HepG2 (cell line): Measurements from ENCODE around the gene C14orf93. TPM values are rescaled to one million over a fixed set of nuclear protein-coding genes. Genes with fewer than 3 reads are reported as not detected.
A peak's percentile ranks its signal among the peaks of the same experiment; 100 is the strongest.

Experiments used
- BCL6 ChIP-seq: IDR thresholded peaks from 2 replicates; pipeline ENCODE4 v1.6.1; 2016; ENCODE audit warnings: missing genetic modification reagents, missing compliant biosample characterization
- CREB1 ChIP-seq, 2 experiments: fragments of 450-650 bp in 1 of 2; IDR thresholded peaks; 2 replicates each; pipeline ENCODE4 v1.6.1; 2016 to 2017; ENCODE audit warnings: control low read depth in 1 of 2, mild to moderate bottlenecking in 1 of 2, missing compliant biosample characterization in 1 of 2, missing genetic modification characterization in 1 of 2
- ERF ChIP-seq: IDR thresholded peaks from 2 replicates; pipeline ENCODE4 v1.6.1; 2018; ENCODE audit warnings: missing biosample characterization, missing genetic modification reagents
- HINFP ChIP-seq: sonication (generic); formaldehyde crosslinking; IDR thresholded peaks from 2 replicates; pipeline ENCODE4 v1.4.0; 2020; ENCODE audit warnings: low read depth, mild to moderate bottlenecking, missing genetic modification reagents
- LBX2 ChIP-seq: sonication (generic); formaldehyde crosslinking; IDR thresholded peaks from 2 replicates; pipeline ENCODE4 v1.5.0; 2020; ENCODE audit warnings: missing genetic modification reagents, mild to moderate bottlenecking, borderline replicate concordance
- NFE2L1 ChIP-seq: sonication (generic); formaldehyde crosslinking; IDR thresholded peaks from 2 replicates; pipeline ENCODE4 v1.4.0; 2020; ENCODE audit warnings: missing genetic modification reagents, mild to moderate bottlenecking, borderline replicate concordance
- NFYB ChIP-seq: sonication (generic); formaldehyde crosslinking; IDR thresholded peaks from 2 replicates; pipeline ENCODE4 v1.4.0; 2020; ENCODE audit warnings: missing genetic modification reagents
- TRIM24 ChIP-seq: sonication (generic); formaldehyde crosslinking; IDR thresholded peaks from 2 replicates; pipeline ENCODE4 v1.8.0; 2022; ENCODE audit warnings: mild to moderate bottlenecking, missing genetic modification reagents
- ZNF224 ChIP-seq: sonication (generic); formaldehyde crosslinking; IDR thresholded peaks from 2 replicates; pipeline ENCODE4 v1.5.0; 2020; ENCODE audit warnings: mild to moderate bottlenecking, missing genetic modification reagents
- ZNF350 ChIP-seq: sonication (generic); formaldehyde crosslinking; IDR thresholded peaks from 2 replicates; pipeline ENCODE4 v1.4.0; 2020; ENCODE audit warnings: mild to moderate bottlenecking, low read depth, missing genetic modification reagents, borderline replicate concordance
- ZNF503 ChIP-seq: sonication (generic); formaldehyde crosslinking; IDR thresholded peaks from 2 replicates; pipeline ENCODE4 v1.4.0; 2020; ENCODE audit warnings: missing genetic modification reagents
- ZNF724P ChIP-seq: sonication (generic); formaldehyde crosslinking; IDR thresholded peaks from 2 replicates; pipeline ENCODE4 v1.8.0; 2022; ENCODE audit warnings: missing genetic modification reagents, borderline replicate concordance
- polyA plus RNA-seq, 8 experiments: library from polyadenylated mRNA; depleted of rRNA in 3 of 8; stranded (reverse) in 7 of 8; unstranded in 1 of 8; fragments of >200 nt; fragmentation: Illumina TruSeq in 4 of 8; extraction: Trizol in 4 of 8; gene quantifications; 2 replicates each; pipeline versions ENCODE4 v1.2.1 to v1.2.3, GENCODE V29; 2011 to 2016; ENCODE audit warnings: low read depth in 4 of 8, missing spikeins in 1 of 8, mixed read lengths in 1 of 8; ENCODE audit not compliant: insufficient read depth in 1 of 8
- total RNA-seq, 5 experiments: library from RNA; depleted of rRNA; stranded (reverse); fragments of >200 nt; fragmentation: Illumina TruSeq; extraction: Trizol; gene quantifications; 2 replicates each; pipeline ENCODE4 v1.2.3, GENCODE V29; 2016; ENCODE audit warnings: low read depth in 1 of 5
- TF ChIP-seq, protein P1 (sequence below): IDR thresholded peaks from 2 replicates; pipeline ENCODE4 v1.6.1; 2016; ENCODE audit warnings: mild to moderate bottlenecking
- TF ChIP-seq, protein P2 (sequence below): sonication (generic); formaldehyde crosslinking; IDR thresholded peaks from 2 replicates; pipeline ENCODE4 v1.5.0; 2020; ENCODE audit warnings: mild to moderate bottlenecking, missing genetic modification reagents, borderline replicate concordance

The C14orf93 gene
- total and polyA plus RNA-seq, 2 of the 13 experiments (the other 11 are each of a cell fraction or from before 2014, with no cell fraction given), result 11.4 to 22.5 TPM

- peak; percentile 55; the same call in 1 of the 2 replicates for TF ChIP-seq HINFP (CRISPR knock-in tag)
- no peak for TF ChIP-seq LBX2 (CRISPR knock-in tag)
- TF ChIP-seq NFE2L1 (CRISPR knock-in tag), result peak; percentile 66; the same call in 1 of the 2 replicates
- TF ChIP-seq BCL6 (CRISPR knock-in tag), result 0 out of 2 replicates have a peak, but pooled peaks have one; percentile 7
- no peak for TF ChIP-seq NFYB (CRISPR knock-in tag)
- TF ChIP-seq, protein P1, sequence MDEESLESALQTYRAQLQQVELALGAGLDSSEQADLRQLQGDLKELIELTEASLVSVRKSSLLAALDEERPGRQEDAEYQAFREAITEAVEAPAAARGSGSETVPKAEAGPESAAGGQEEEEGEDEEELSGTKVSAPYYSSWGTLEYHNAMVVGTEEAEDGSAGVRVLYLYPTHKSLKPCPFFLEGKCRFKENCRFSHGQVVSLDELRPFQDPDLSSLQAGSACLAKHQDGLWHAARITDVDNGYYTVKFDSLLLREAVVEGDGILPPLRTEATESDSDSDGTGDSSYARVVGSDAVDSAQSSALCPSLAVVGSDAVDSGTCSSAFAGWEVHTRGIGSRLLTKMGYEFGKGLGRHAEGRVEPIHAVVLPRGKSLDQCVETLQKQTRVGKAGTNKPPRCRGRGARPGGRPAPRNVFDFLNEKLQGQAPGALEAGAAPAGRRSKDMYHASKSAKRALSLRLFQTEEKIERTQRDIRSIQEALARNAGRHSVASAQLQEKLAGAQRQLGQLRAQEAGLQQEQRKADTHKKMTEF (CRISPR knock-in tag), result peak; percentile 65; the same call in 1 of the 2 replicates
- TF ChIP-seq ERF (CRISPR knock-in tag), result 0 out of 2 replicates have a peak, but pooled peaks have one; percentile 30
- no peak for TF ChIP-seq CREB1 (IDR thresholded peaks at IDR 0.05)
- TF ChIP-seq CREB1 (CRISPR knock-in tag; IDR thresholded peaks at IDR 0.05), result no peak
- TF ChIP-seq ZNF724P (CRISPR knock-in tag), result no peak
- TF ChIP-seq TRIM24 (CRISPR knock-in tag), result no peak
- TF ChIP-seq, protein P2, sequence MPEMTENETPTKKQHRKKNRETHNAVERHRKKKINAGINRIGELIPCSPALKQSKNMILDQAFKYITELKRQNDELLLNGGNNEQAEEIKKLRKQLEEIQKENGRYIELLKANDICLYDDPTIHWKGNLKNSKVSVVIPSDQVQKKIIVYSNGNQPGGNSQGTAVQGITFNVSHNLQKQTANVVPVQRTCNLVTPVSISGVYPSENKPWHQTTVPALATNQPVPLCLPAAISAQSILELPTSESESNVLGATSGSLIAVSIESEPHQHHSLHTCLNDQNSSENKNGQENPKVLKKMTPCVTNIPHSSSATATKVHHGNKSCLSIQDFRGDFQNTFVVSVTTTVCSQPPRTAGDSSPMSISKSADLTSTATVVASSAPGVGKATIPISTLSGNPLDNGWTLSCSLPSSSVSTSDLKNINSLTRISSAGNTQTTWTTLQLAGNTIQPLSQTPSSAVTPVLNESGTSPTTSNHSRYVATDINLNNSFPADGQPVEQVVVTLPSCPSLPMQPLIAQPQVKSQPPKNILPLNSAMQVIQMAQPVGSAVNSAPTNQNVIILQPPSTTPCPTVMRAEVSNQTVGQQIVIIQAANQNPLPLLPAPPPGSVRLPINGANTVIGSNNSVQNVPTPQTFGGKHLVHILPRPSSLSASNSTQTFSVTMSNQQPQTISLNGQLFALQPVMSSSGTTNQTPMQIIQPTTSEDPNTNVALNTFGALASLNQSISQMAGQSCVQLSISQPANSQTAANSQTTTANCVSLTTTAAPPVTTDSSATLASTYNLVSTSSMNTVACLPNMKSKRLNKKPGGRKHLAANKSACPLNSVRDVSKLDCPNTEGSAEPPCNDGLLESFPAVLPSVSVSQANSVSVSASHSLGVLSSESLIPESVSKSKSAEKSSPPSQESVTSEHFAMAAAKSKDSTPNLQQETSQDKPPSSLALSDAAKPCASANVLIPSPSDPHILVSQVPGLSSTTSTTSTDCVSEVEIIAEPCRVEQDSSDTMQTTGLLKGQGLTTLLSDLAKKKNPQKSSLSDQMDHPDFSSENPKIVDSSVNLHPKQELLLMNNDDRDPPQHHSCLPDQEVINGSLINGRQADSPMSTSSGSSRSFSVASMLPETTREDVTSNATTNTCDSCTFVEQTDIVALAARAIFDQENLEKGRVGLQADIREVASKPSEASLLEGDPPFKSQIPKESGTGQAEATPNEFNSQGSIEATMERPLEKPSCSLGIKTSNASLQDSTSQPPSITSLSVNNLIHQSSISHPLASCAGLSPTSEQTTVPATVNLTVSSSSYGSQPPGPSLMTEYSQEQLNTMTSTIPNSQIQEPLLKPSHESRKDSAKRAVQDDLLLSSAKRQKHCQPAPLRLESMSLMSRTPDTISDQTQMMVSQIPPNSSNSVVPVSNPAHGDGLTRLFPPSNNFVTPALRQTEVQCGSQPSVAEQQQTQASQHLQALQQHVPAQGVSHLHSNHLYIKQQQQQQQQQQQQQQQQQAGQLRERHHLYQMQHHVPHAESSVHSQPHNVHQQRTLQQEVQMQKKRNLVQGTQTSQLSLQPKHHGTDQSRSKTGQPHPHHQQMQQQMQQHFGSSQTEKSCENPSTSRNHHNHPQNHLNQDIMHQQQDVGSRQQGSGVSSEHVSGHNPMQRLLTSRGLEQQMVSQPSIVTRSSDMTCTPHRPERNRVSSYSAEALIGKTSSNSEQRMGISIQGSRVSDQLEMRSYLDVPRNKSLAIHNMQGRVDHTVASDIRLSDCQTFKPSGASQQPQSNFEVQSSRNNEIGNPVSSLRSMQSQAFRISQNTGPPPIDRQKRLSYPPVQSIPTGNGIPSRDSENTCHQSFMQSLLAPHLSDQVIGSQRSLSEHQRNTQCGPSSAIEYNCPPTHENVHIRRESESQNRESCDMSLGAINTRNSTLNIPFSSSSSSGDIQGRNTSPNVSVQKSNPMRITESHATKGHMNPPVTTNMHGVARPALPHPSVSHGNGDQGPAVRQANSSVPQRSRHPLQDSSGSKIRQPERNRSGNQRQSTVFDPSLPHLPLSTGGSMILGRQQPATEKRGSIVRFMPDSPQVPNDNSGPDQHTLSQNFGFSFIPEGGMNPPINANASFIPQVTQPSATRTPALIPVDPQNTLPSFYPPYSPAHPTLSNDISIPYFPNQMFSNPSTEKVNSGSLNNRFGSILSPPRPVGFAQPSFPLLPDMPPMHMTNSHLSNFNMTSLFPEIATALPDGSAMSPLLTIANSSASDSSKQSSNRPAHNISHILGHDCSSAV (CRISPR knock-in tag), result no peak
- TF ChIP-seq ZNF350 (CRISPR knock-in tag), result peak; percentile 44; the same call in 1 of the 2 replicates
- 0 out of 2 replicates have a peak, but pooled peaks have one; percentile 32 for TF ChIP-seq ZNF503 (CRISPR knock-in tag)
- TF ChIP-seq ZNF224 (CRISPR knock-in tag), result no peak
Observed at GRCh38 chr14:22994762-22995275, 15.1 kb downstream of the C14orf93 start (continued).
